ENCODE data around the gene SCAF8. TPM values are rescaled to one million over a fixed set of nuclear protein-coding genes. Genes with fewer than 3 reads are reported as not detected.

Gene SCAF8
- total and polyA plus RNA-seq, 9 of the 15 experiments (the other 6 are each of a cell fraction or from before 2014, with no cell fraction given): 10.5 to 46.6 (median 23.2) TPM

- Histone ChIP-seq H3K27me3 (ENCODE audit: control insufficient read depth in 2 of 2, insufficient read depth in 2 of 2, low read length in 2 of 2) (no peaks in the 10 kb centered on the region), H3K4me1 (replicated peaks in 1 of 2; ENCODE audit: control insufficient read depth in 2 of 2, insufficient read depth in 2 of 2, low read length in 2 of 2) (no peaks in the 10 kb centered on the region), H3K9me1 (ENCODE audit: control insufficient read depth, insufficient read depth, low read length) (no peaks in the 10 kb centered on the region), H3K4me2 (ENCODE audit: insufficient read depth, low read length) (no peak overlapping the region), H3K9ac (ENCODE audit: insufficient read depth in 1 of 2, low read depth in 2 of 2, low read length in 2 of 2) (no peak overlapping the region), H3K9me3 (replicated peaks; ENCODE audit: control insufficient read depth, insufficient read depth, low read depth, low read length) (no peaks in the 10 kb centered on the region), H2AFZ (ENCODE audit: low read depth, low read length) (no peak overlapping the region), H3K36me3 (ENCODE audit: control insufficient read depth, insufficient read depth, low read length) (peaks cover 23% of the 10 kb centered on the region; the same call in 1 of the 3 replicates), H3K27ac (ENCODE audit: extremely low read depth, low read depth, low read length) (no peak overlapping the region), H4K20me1 (replicated peaks; ENCODE audit: control insufficient read depth, insufficient read depth, low read length) (peaks cover 18% of the 10 kb centered on the region; the same call in 1 of the 2 replicates), H3K79me2 (ENCODE audit: control insufficient read depth, insufficient read depth, low read length) (peaks cover 89% of the 10 kb centered on the region), H3K4me3 (no peak overlapping the region)
- no peak for DNase-seq (ENCODE audit: extremely low read depth in 1 of 4, low spot score in 3 of 4)
- in situ Hi-C loops (cut with MboI): no loop called here
- ChIA-PET CTCF (ENCODE audit: low intra/inter-chr PET ratio) (no interaction called here), POLR2A (no interaction called here)
- no peak for FAIRE-seq
- WGBS (ENCODE audit: insufficient coverage, low coverage, missing lambda C conversion rate): 96% methylated on average over 6 of the region's 6 CpGs
- ATAC-seq: no peak
- intact Hi-C loops (cut with micrococcal nuclease): no loop called here
- no TSS peak for BruUV-seq (replicated peaks)
- TF ChIP-seq EGR1 (conservative IDR thresholded peaks at IDR 0.05): no peak
- 0 out of 2 replicates have a peak, but pooled peaks have one; percentile 66 for TF ChIP-seq ZNF780A (CRISPR knock-in tag; IDR thresholded peaks at IDR 0.05)
- TF ChIP-seq MLX (CRISPR knock-in tag; conservative IDR thresholded peaks at IDR 0.05): no peak
- TF ChIP-seq TSHZ1 (CRISPR knock-in tag; IDR thresholded peaks at IDR 0.05): 0 out of 2 replicates have a peak, but pooled peaks have one; percentile 53
- peak; percentile 96 for TF ChIP-seq GABPB2 (CRISPR knock-in tag; conservative IDR thresholded peaks at IDR 0.05)
- peak; percentile 78; the same call in 1 of the 2 replicates for TF ChIP-seq RREB1 (CRISPR knock-in tag; IDR thresholded peaks at IDR 0.05)
- peak; percentile 100 for TF ChIP-seq ZNF277 (CRISPR knock-in tag; IDR thresholded peaks at IDR 0.05; ENCODE audit: borderline replicate concordance)
- TF ChIP-seq SRF (CRISPR knock-in tag; IDR thresholded peaks at IDR 0.05): peak in 1 of 2 experiments; percentile 17; a peak in 1 of 4 replicates
- 0 out of 2 replicates have a peak, but pooled peaks have one; percentile 40 for TF ChIP-seq ZNF785 (CRISPR knock-in tag; IDR thresholded peaks at IDR 0.05)
- TF ChIP-seq MTF1 (CRISPR knock-in tag; IDR thresholded peaks at IDR 0.05; ENCODE audit: borderline replicate concordance): peak; percentile 96
- TF ChIP-seq RFX7 (CRISPR knock-in tag; IDR thresholded peaks at IDR 0.05): peak; percentile 78; the same call in 1 of the 2 replicates
Measured at GRCh38 chr6:154840363-154840762, 107.1 kb downstream of the SCAF8 start.

Measured in K562 (cell line).